H1 (cell line): ENCODE measurements around the gene MCM8. TPM values are rescaled to one million over a fixed set of nuclear protein-coding genes. Genes with fewer than 3 reads are reported as not detected.

Experiments
- polyA plus RNA-seq, 7 experiments: library from polyadenylated mRNA; depleted of rRNA in 3 of 7; stranded (reverse) in 5 of 7; unstranded in 2 of 7; fragments of >200 nt in 5 of 7; fragments of 200-250 nt in 2 of 7; gene quantifications; 1 replicate in 5 of 7; 2 replicates in 1 of 7; 4 replicates in 1 of 7; pipeline versions ENCODE4 v1.2.1 to v1.2.3, GENCODE V29; 2011 to 2013; ENCODE audit warnings: missing spikeins in 2 of 7, mixed read lengths in 2 of 7
- small RNA-seq: library from polyadenylated mRNA; stranded (forward); fragments of <200 nt; extraction: miRNeasy Mini kit (QIAGEN cat#:217004); gene quantifications from one replicate; pipeline ENCODE3, GENCODE V24; 2013; ENCODE audit not compliant: insufficient read depth
- total RNA-seq: library from RNA; stranded (reverse); fragmentation: NEBNext Ultra II Directional; extraction: Animal tissue kit (Norgen Biotek cat#: 25700); gene quantifications from 2 replicates; pipeline ENCODE4 v1.2.1, GENCODE V29; 2021

Gene MCM8
- total and polyA plus RNA-seq, 2 of the 8 experiments (the other 6 are each of a cell fraction or from before 2014, with no cell fraction given), result 7.1 to 31.9 TPM

Small RNA genes within 50 kb of the gene (small RNA-seq; reads per million reads assigned to genes)
- not detected for gene RF00019
- not detected for gene RN7SL498P

Other genes starting within 250 kb of the MCM8 start
- gene SHLD1, start 200.3 kb upstream of the MCM8 start, total RNA-seq, result 4.2 and 4.5 TPM in 2 replicates
- 4.4 and 6.5 TPM in 2 replicates for gene SHLD1, start 200.3 kb upstream of the MCM8 start, polyA plus RNA-seq (2011; rRNA removed)
- gene CHGB, start 39.1 kb upstream of the MCM8 start, total RNA-seq, result 2.0 and 2.8 TPM in 2 replicates
- gene CHGB, start 39.1 kb upstream of the MCM8 start, polyA plus RNA-seq (2011; rRNA removed), result 1.0 and 1.1 TPM in 2 replicates
- gene TRMT6, start 119 bp upstream of the MCM8 start, total RNA-seq, result 21.2 and 23.3 TPM in 2 replicates
- gene TRMT6, start 119 bp upstream of the MCM8 start, polyA plus RNA-seq (2011; rRNA removed), result 5.0 and 6.9 TPM in 2 replicates
- 42.6 and 50.2 TPM in 2 replicates for gene CRLS1, start 55.5 kb downstream of the MCM8 start, total RNA-seq
- gene CRLS1, start 55.5 kb downstream of the MCM8 start, polyA plus RNA-seq (2011; rRNA removed), result 39.8 and 95.8 TPM in 2 replicates
- 0.61 and 0.89 TPM in 2 replicates for gene LRRN4, start 103.4 kb downstream of the MCM8 start, total RNA-seq
- 0.21 and 0.30 TPM in 2 replicates for gene LRRN4, start 103.4 kb downstream of the MCM8 start, polyA plus RNA-seq (2011; rRNA removed)
- gene FERMT1, start 172.4 kb downstream of the MCM8 start, total RNA-seq, result 16.5 and 17.8 TPM in 2 replicates
- 4.2 and 4.5 TPM in 2 replicates for gene FERMT1, start 172.4 kb downstream of the MCM8 start, polyA plus RNA-seq (2011; rRNA removed)